ENCODE measurements around the gene DNASE1L3. TPM values are rescaled to one million over a fixed set of nuclear protein-coding genes. Genes with fewer than 3 reads are reported as not detected.
A peak's percentile ranks its signal among the peaks of the same experiment; 100 is the strongest.

The DNASE1L3 gene
- total and polyA plus RNA-seq, 2 experiments from 2014 or later = 0.97 to 0.99 TPM

- WGBS (ENCODE audit: low lambda C conversion rate, missing lambda C conversion rate) = 42% methylated on average over 18 of the region's 18 CpGs
- H4K20me1 ChIP-seq (ENCODE audit: insufficient read depth, poor library complexity, severe bottlenecking) = no peaks in the 10 kb centered on the region
- H3K27ac ChIP-seq = peak overlapping the region; percentile 86
- H3K4me3 ChIP-seq = no peak overlapping the region
- H2AFZ ChIP-seq = no peak overlapping the region
- TF ChIP-seq EZH2 (IDR thresholded peaks at IDR 0.05; ENCODE audit: borderline replicate concordance) (no peak), EZH2phosphoT487 (IDR thresholded peaks at IDR 0.05; ENCODE audit: low read depth, severe bottlenecking, unreplicated experiment) (no peak), CTCF (IDR thresholded peaks at IDR 0.05; ENCODE audit: poor library complexity) (no peak)
- no peaks in the 10 kb centered on the region for H3K79me2 ChIP-seq
- H3K27me3 ChIP-seq = no peaks in the 10 kb centered on the region
- DNase-seq (ENCODE audit: low spot score) = peak; percentile 62
- no peaks in the 10 kb centered on the region for H3K36me3 ChIP-seq (replicated peaks; ENCODE audit: insufficient read depth, low read depth)
- no peaks in the 10 kb centered on the region for H3K9me3 ChIP-seq (ENCODE audit: low read depth)
- no peaks in the 10 kb centered on the region for H3K9me2 ChIP-seq (replicated peaks; ENCODE audit: insufficient read depth)
- peaks cover 30% of the 10 kb centered on the region for H3K4me1 ChIP-seq (ENCODE audit: insufficient read depth)
- H3K4me2 ChIP-seq = peak overlapping the region; percentile 57
These were observed 35.2 kb downstream of the DNASE1L3 start for GRCh38 chr3:58175437-58176184.

DNA sequence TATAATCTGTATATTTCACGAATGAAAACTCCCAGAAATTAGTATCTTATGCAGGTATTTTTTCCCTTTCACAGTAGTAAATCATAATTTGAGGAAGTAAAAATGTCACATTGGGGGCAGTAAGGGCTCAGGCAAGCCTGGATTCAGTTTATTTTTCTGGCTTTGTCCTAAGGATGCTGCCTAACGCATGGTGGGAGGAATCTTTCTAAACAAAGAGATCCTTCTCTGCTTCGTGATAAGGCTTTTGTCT lies 35.7 kb downstream of the DNASE1L3 start:
- DNase-seq (ENCODE audit: low spot score) = no peak
- H3K79me2 ChIP-seq = no peaks in the 10 kb centered on the region
- H3K27me3 ChIP-seq = no peaks in the 10 kb centered on the region
- WGBS (ENCODE audit: low lambda C conversion rate, missing lambda C conversion rate) = 43% methylated on average over 3 of the region's 3 CpGs
- H3K27ac ChIP-seq = peak overlapping the region; percentile 86
- no peak overlapping the region for H3K4me3 ChIP-seq
- H3K4me1 ChIP-seq (ENCODE audit: insufficient read depth) = peaks cover 30% of the 10 kb centered on the region
- H3K9me3 ChIP-seq (ENCODE audit: low read depth) = no peaks in the 10 kb centered on the region
- no peak for TF ChIP-seq CTCF (IDR thresholded peaks at IDR 0.05; ENCODE audit: poor library complexity)
- TF ChIP-seq EZH2phosphoT487 (IDR thresholded peaks at IDR 0.05; ENCODE audit: low read depth, severe bottlenecking, unreplicated experiment) = no peak
- TF ChIP-seq EZH2 (IDR thresholded peaks at IDR 0.05; ENCODE audit: borderline replicate concordance) = no peak
- no peaks in the 10 kb centered on the region for H3K36me3 ChIP-seq (replicated peaks; ENCODE audit: insufficient read depth, low read depth)
- no peaks in the 10 kb centered on the region for H3K9me2 ChIP-seq (replicated peaks; ENCODE audit: insufficient read depth)
- peak overlapping the region; percentile 57 for H3K4me2 ChIP-seq
- no peaks in the 10 kb centered on the region for H4K20me1 ChIP-seq (ENCODE audit: insufficient read depth, poor library complexity, severe bottlenecking)
- no peak overlapping the region for H2AFZ ChIP-seq

DNA sequence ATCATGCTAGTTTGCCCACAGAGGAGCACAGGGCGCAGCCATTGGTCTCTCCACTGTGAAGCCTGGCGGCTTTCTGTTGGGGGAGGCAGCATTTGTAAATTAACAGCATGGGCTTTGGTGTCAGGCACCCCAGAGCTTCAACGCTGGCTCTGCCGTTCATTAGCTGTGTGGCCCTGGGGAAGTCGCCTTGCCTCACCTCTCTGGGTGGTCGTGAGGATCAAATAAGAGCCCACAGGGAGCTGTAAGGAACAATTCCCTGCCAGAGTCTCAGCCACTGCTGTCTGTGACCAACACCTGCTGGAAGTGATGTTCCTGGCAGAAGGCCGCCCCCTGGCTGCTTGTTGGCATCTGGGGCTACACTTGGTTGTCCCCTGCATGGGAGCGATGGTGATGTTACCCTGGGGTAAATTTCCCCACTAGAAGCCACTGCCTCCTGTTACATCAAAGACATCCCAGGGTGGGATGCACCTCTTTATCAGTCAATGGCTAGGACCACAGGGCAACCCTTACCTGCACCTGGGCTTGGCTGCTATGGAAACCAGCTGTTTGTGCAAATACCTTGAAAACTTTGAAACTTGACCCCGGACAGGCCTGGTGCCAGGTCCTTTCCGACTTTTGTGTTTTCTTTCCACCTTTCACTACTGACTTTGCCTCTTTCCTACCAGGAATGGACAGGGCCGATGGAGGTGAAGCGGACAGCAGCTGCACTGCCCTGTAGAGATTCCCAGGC lies 36.9 kb downstream of the DNASE1L3 start:
- Histone ChIP-seq H3K4me1 (ENCODE audit: insufficient read depth) (peaks cover 30% of the 10 kb centered on the region), H2AFZ (no peak overlapping the region), H3K4me2 (no peak overlapping the region), H3K9me3 (ENCODE audit: low read depth) (no peaks in the 10 kb centered on the region), H3K79me2 (no peaks in the 10 kb centered on the region), H3K27me3 (no peaks in the 10 kb centered on the region), H3K4me3 (no peak overlapping the region), H4K20me1 (ENCODE audit: insufficient read depth, poor library complexity, severe bottlenecking) (no peaks in the 10 kb centered on the region), H3K27ac (peak overlapping the region; percentile 86), H3K36me3 (replicated peaks; ENCODE audit: insufficient read depth, low read depth) (no peaks in the 10 kb centered on the region), H3K9me2 (replicated peaks; ENCODE audit: insufficient read depth) (no peaks in the 10 kb centered on the region)
- WGBS (ENCODE audit: low lambda C conversion rate, missing lambda C conversion rate) = 63% methylated on average over 12 of the region's 12 CpGs
- TF ChIP-seq CTCF (IDR thresholded peaks at IDR 0.05; ENCODE audit: poor library complexity) = peak; percentile 42
- no peak for TF ChIP-seq EZH2phosphoT487 (IDR thresholded peaks at IDR 0.05; ENCODE audit: low read depth, severe bottlenecking, unreplicated experiment)
- TF ChIP-seq EZH2 (IDR thresholded peaks at IDR 0.05; ENCODE audit: borderline replicate concordance) = no peak
- DNase-seq (ENCODE audit: low spot score) = peak; percentile 63
